ENCODE data around the gene ACOXL. TPM values are rescaled to one million over a fixed set of nuclear protein-coding genes. Genes with fewer than 3 reads are reported as not detected.

ACOXL gene
- total and polyA plus RNA-seq, 2 of the 8 experiments (the other 6 are each of a cell fraction or from before 2014, with no cell fraction given), result 11.4 to 20.6 TPM

GRCh38 chr2:110773401-110773921, 41.1 kb downstream of the ACOXL start:
- no peak for DNase-seq (ENCODE audit: low read depth in 1 of 2, low spot score in 2 of 2)
- Histone ChIP-seq H2BK12ac (ENCODE audit: low read depth, low read length) (0 out of 2 replicates have a peak overlapping the region, but pooled peaks have one; percentile 18), H2BK15ac (ENCODE audit: low read length) (0 out of 2 replicates have a peak overlapping the region, but pooled peaks have one; percentile 85), H3K4me1 (replicated peaks in 1 of 4; ENCODE audit: control insufficient read depth in 3 of 4, insufficient read depth in 4 of 4, low read length in 3 of 4) (peaks cover 18 to 33% (median 25%) of the 10 kb centered on the region in 4 experiments), H2BK20ac (ENCODE audit: low read length) (no peak overlapping the region), H2AK5ac (ENCODE audit: low read depth, low read length) (no peak overlapping the region; the same call in 1 of the 2 replicates), H3K27ac (ENCODE audit: low read depth, low read length) (peak overlapping the region; percentile 41), H3K27me3 (replicated peaks in 1 of 4; ENCODE audit: control insufficient read depth in 3 of 4, extremely low read depth in 1 of 4, insufficient read depth in 3 of 4, low read length in 3 of 4) (no peaks in the 10 kb centered on the region), H3K23ac (ENCODE audit: insufficient read length) (no peak overlapping the region), H3K4me3 (ENCODE audit: extremely low read depth in 1 of 4, insufficient read depth in 2 of 4, low read depth in 3 of 4, low read length in 4 of 4) (no peak overlapping the region), H3K79me2 (ENCODE audit: control insufficient read depth in 1 of 2, insufficient read depth in 2 of 2, low read length in 2 of 2) (peaks cover 0 to 8% of the 10 kb centered on the region in 2 experiments; a peak in 1 of 4 replicates), H3K9me3 (ENCODE audit: insufficient read depth in 2 of 2, low read depth in 1 of 2, low read length in 1 of 2) (no peaks in the 10 kb centered on the region), H3K18ac (ENCODE audit: extremely low read depth, low read length) (peak overlapping the region; percentile 95), H2AFZ (ENCODE audit: low read length) (no peak overlapping the region), H2BK5ac (ENCODE audit: low read depth, low read length) (no peak overlapping the region; the same call in 1 of the 2 replicates), H3K4me2 (ENCODE audit: insufficient read depth in 1 of 2, low read depth in 2 of 2, low read length in 2 of 2) (no peak overlapping the region; a peak in 2 of 4 replicates), H3K79me1 (ENCODE audit: low read depth, low read length) (peaks cover 5% of the 10 kb centered on the region), H4K20me1 (replicated peaks in 1 of 2; ENCODE audit: control insufficient read depth in 1 of 2, insufficient read depth in 2 of 2, low read length in 2 of 2) (peaks cover 1 to 4% of the 10 kb centered on the region in 2 experiments), H3K9ac (replicated peaks in 1 of 4; ENCODE audit: extremely low read depth in 1 of 4, low read depth in 3 of 4, low read length in 3 of 4) (0 out of 7 replicates have a peak overlapping the region, but pooled peaks of 1 of the 4 experiments have one; percentile 5), H3K23me2 (ENCODE audit: low read depth, low read length) (peaks cover 5% of the 10 kb centered on the region; the same call in 1 of the 2 replicates), H3K4ac (replicated peaks; ENCODE audit: insufficient read length, low read depth, low read length) (no peak overlapping the region), H3K56ac (replicated peaks; ENCODE audit: insufficient read length, low read depth, low read length) (no peak overlapping the region), H4K91ac (replicated peaks; ENCODE audit: insufficient read length, low read length) (no peak overlapping the region), H4K5ac (ENCODE audit: insufficient read length, low read depth, low read length) (no peak overlapping the region), H3K14ac (ENCODE audit: insufficient read length) (no peak overlapping the region), H3K36me3 (ENCODE audit: control insufficient read depth in 2 of 4, insufficient read depth in 4 of 4, low read length in 3 of 4) (no peaks in the 10 kb centered on the region; a peak in 1 of 8 replicates), H4K8ac (ENCODE audit: extremely low read depth, insufficient read depth, low read length) (no peak overlapping the region), H2BK120ac (replicated peaks; ENCODE audit: low read depth, low read length) (no peak overlapping the region)
- FAIRE-seq, result no peak
- 86% methylated on average over 6 of the region's 6 CpGs; no CpG with 5 or more reads in 1 of the 2 experiments for WGBS, 2 experiments (ENCODE audit: extremely low coverage in 1 of 2, insufficient coverage in 1 of 2, insufficient read length in 1 of 2, insufficient replicate concordance in 2 of 2, low coverage in 1 of 2, low lambda C conversion rate in 2 of 2, missing lambda C conversion rate in 1 of 2)
- ChIA-PET CTCF (ENCODE audit: partially characterized antibody) (interaction anchor here (1.0 to 4.5 kb wide), 7 partner anchors 8 to 103 kb away, joined by 3 to 22 read pairs (median 4); no protein-coding TSS in a partner anchor), POLR2A (ENCODE audit: partially characterized antibody) (interaction anchor here (1.3 to 1.7 kb wide), 4 partner anchors 10 to 86 kb away, joined by 3 to 6 read pairs (median 4); partner anchors contain the start of gene ACOXL)
- TF ChIP-seq CREB1 (IDR thresholded peaks at IDR 0.05), result no peak
- TF ChIP-seq BRCA1 (IDR thresholded peaks at IDR 0.05; ENCODE audit: low read depth, low read length), result no peak
- no peak for TF ChIP-seq EP300 (IDR thresholded peaks at IDR 0.05; ENCODE audit: borderline replicate concordance in 1 of 2, low read depth in 2 of 2, low read length in 2 of 2)
- TF ChIP-seq SRF (IDR thresholded peaks at IDR 0.05; ENCODE audit: low read depth, low read length), result no peak
- no peak for TF ChIP-seq TCF12 (IDR thresholded peaks at IDR 0.05; ENCODE audit: low read depth, low read length)
- TF ChIP-seq TEAD4 (IDR thresholded peaks at IDR 0.05; ENCODE audit: low read depth, low read length), result no peak
- TF ChIP-seq KDM1A (IDR thresholded peaks at IDR 0.05; ENCODE audit: borderline replicate concordance, low read length), result no peak
- no peak for TF ChIP-seq EZH2 (IDR thresholded peaks at IDR 0.05; ENCODE audit: low read depth, low read length, severe bottlenecking)
- TF ChIP-seq GABPA (IDR thresholded peaks at IDR 0.05; ENCODE audit: borderline replicate concordance, insufficient read depth, low read length), result no peak
- TF ChIP-seq USF2 (IDR thresholded peaks at IDR 0.05; ENCODE audit: low read length), result no peak
- TF ChIP-seq CHD2 (IDR thresholded peaks at IDR 0.05; ENCODE audit: low read length), result no peak
